Measurements from ENCODE around the gene GINS1. TPM values are rescaled to one million over a fixed set of nuclear protein-coding genes. Genes with fewer than 3 reads are reported as not detected.

The GINS1 gene
- total and polyA plus RNA-seq, 4 donors, result 0.17 to 11.4 (median 0.48) TPM

DNA sequence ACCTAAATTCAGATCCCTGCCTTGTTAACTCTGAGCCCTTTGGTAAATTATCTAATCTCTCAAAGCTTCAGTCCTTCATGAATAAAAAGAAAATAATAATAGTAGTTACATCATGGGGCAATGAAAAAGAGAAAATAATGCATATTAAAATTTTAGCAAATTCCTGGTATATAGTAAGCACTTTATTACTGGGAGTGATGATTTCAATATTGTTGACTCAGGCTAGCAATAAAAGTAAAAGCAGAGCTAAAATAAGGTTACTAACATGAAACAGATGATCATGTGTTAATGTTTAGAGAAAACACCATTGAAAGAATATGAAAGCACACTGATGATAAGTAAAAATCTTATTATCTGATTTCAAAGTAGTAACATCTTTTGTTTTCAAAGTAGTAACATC lies 13.6 kb downstream of the GINS1 start:
- H3K27ac ChIP-seq (ENCODE audit: low read depth in 1 of 2, low read length in 2 of 2), result no peak overlapping the region
- no peaks in the 10 kb centered on the region for H3K27me3 ChIP-seq (ENCODE audit: control insufficient read depth in 4 of 4, insufficient read depth in 4 of 4, low read length in 3 of 4)
- no peak overlapping the region for H3K9ac ChIP-seq (ENCODE audit: low read depth in 1 of 2, low read length in 2 of 2)
- no peaks in the 10 kb centered on the region for H3K4me1 ChIP-seq (ENCODE audit: control insufficient read depth in 4 of 4, insufficient read depth in 4 of 4, low read length in 3 of 4)
- no peak for DNase-seq (ENCODE audit: low spot score)
- TF ChIP-seq, protein P1, sequence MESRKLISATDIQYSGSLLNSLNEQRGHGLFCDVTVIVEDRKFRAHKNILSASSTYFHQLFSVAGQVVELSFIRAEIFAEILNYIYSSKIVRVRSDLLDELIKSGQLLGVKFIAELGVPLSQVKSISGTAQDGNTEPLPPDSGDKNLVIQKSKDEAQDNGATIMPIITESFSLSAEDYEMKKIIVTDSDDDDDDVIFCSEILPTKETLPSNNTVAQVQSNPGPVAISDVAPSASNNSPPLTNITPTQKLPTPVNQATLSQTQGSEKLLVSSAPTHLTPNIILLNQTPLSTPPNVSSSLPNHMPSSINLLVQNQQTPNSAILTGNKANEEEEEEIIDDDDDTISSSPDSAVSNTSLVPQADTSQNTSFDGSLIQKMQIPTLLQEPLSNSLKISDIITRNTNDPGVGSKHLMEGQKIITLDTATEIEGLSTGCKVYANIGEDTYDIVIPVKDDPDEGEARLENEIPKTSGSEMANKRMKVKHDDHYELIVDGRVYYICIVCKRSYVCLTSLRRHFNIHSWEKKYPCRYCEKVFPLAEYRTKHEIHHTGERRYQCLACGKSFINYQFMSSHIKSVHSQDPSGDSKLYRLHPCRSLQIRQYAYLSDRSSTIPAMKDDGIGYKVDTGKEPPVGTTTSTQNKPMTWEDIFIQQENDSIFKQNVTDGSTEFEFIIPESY (IDR thresholded peaks at IDR 0.05), result no peak
- TF ChIP-seq HNF4G (IDR thresholded peaks at IDR 0.05) (no peak), SP1 (IDR thresholded peaks at IDR 0.05) (no peak), FOXA2 (IDR thresholded peaks at IDR 0.05) (no peak), FOXA1 (IDR thresholded peaks at IDR 0.05) (no peak)
- TF ChIP-seq, protein P2, sequence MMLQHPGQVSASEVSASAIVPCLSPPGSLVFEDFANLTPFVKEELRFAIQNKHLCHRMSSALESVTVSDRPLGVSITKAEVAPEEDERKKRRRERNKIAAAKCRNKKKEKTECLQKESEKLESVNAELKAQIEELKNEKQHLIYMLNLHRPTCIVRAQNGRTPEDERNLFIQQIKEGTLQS (IDR thresholded peaks at IDR 0.05), result no peak
- H3K36me3 ChIP-seq (ENCODE audit: control insufficient read depth in 4 of 4, insufficient read depth in 3 of 4, low read depth in 1 of 4, low read length in 3 of 4), result no peaks in the 10 kb centered on the region
- no peaks in the 10 kb centered on the region for H3K9me3 ChIP-seq (ENCODE audit: control insufficient read depth in 4 of 4, low read length in 3 of 4)
- no peak overlapping the region for H3K4me3 ChIP-seq (ENCODE audit: low read depth in 1 of 3, low read length in 3 of 3)

DNA sequence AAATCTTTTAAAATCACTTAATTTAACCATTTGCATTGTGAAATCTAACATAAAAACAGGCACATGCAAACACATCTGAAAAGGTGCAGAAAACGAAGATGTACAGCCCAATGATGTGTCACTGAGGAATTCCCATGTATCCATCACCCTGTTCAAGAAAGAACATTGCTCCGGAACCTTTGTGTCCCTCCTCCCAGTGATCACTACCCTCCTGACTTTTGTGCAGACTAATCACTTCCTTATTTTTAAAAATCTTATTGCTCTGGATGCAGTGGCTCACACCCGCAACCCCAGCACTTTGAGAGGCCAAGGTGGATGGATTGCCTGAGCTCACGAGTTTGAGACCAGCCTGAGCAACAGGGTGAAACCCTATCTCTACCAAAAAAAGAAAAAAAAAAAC lies 14.6 kb downstream of the GINS1 start:
- Histone ChIP-seq H3K9ac (ENCODE audit: low read depth in 1 of 2, low read length in 2 of 2) (no peak overlapping the region), H3K4me1 (ENCODE audit: control insufficient read depth in 4 of 4, insufficient read depth in 4 of 4, low read length in 3 of 4) (no peaks in the 10 kb centered on the region), H3K27ac (ENCODE audit: low read depth in 1 of 2, low read length in 2 of 2) (no peak overlapping the region), H3K27me3 (ENCODE audit: control insufficient read depth in 4 of 4, insufficient read depth in 4 of 4, low read length in 3 of 4) (no peaks in the 10 kb centered on the region), H3K4me3 (ENCODE audit: low read depth in 1 of 3, low read length in 3 of 3) (no peak overlapping the region), H3K9me3 (ENCODE audit: control insufficient read depth in 4 of 4, low read length in 3 of 4) (no peaks in the 10 kb centered on the region), H3K36me3 (ENCODE audit: control insufficient read depth in 4 of 4, insufficient read depth in 3 of 4, low read depth in 1 of 4, low read length in 3 of 4) (no peaks in the 10 kb centered on the region)
- WGBS, result 89% methylated on average over 4 of the region's 4 CpGs
- no peak for DNase-seq (ENCODE audit: low spot score)
- no peak for TF ChIP-seq TAF1 (conservative IDR thresholded peaks at IDR 0.05)
- no peak for TF ChIP-seq JUND (IDR thresholded peaks at IDR 0.05)
- TF ChIP-seq SP1 (IDR thresholded peaks at IDR 0.05), result no peak
- no peak for TF ChIP-seq RAD21 (IDR thresholded peaks at IDR 0.05)
- TF ChIP-seq, protein P3, sequence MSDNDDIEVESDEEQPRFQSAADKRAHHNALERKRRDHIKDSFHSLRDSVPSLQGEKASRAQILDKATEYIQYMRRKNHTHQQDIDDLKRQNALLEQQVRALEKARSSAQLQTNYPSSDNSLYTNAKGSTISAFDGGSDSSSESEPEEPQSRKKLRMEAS (IDR thresholded peaks at IDR 0.05), result no peak
- TF ChIP-seq EGR1 (IDR thresholded peaks at IDR 0.05; ENCODE audit: low read depth in 2 of 2), result no peak
- no peak for TF ChIP-seq HNF4A (conservative IDR thresholded peaks at IDR 0.05)
- no peak for TF ChIP-seq FOXA2 (IDR thresholded peaks at IDR 0.05)
- TF ChIP-seq NR2F2 (IDR thresholded peaks at IDR 0.05), result no peak
- TF ChIP-seq, protein P4, sequence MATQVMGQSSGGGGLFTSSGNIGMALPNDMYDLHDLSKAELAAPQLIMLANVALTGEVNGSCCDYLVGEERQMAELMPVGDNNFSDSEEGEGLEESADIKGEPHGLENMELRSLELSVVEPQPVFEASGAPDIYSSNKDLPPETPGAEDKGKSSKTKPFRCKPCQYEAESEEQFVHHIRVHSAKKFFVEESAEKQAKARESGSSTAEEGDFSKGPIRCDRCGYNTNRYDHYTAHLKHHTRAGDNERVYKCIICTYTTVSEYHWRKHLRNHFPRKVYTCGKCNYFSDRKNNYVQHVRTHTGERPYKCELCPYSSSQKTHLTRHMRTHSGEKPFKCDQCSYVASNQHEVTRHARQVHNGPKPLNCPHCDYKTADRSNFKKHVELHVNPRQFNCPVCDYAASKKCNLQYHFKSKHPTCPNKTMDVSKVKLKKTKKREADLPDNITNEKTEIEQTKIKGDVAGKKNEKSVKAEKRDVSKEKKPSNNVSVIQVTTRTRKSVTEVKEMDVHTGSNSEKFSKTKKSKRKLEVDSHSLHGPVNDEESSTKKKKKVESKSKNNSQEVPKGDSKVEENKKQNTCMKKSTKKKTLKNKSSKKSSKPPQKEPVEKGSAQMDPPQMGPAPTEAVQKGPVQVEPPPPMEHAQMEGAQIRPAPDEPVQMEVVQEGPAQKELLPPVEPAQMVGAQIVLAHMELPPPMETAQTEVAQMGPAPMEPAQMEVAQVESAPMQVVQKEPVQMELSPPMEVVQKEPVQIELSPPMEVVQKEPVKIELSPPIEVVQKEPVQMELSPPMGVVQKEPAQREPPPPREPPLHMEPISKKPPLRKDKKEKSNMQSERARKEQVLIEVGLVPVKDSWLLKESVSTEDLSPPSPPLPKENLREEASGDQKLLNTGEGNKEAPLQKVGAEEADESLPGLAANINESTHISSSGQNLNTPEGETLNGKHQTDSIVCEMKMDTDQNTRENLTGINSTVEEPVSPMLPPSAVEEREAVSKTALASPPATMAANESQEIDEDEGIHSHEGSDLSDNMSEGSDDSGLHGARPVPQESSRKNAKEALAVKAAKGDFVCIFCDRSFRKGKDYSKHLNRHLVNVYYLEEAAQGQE (IDR thresholded peaks at IDR 0.05), result no peak
- TF ChIP-seq, protein P1 (IDR thresholded peaks at IDR 0.05), result no peak
- TF ChIP-seq FOXA1 (IDR thresholded peaks at IDR 0.05), result no peak
- TF ChIP-seq HNF4G (IDR thresholded peaks at IDR 0.05), result no peak
- TF ChIP-seq, protein P2 (IDR thresholded peaks at IDR 0.05), result no peak
- TF ChIP-seq YY1 (IDR thresholded peaks at IDR 0.05), result no peak
- no peak for TF ChIP-seq RXRA (IDR thresholded peaks at IDR 0.05)
- no peak for TF ChIP-seq GABPA (IDR thresholded peaks at IDR 0.05 in 1 of 2, conservative IDR thresholded peaks at IDR 0.05 in 1 of 2)
